Measurements from ENCODE around the gene SVIL.
"Not testable (repeated sequence)": the region's sequence is repeated elsewhere in the genome, so short reads cannot be mapped to it uniquely, and the experiment has no call there.

Gene SVIL

GRCh38 chr10:29590915-29591650 is 43.7 kb downstream of the SVIL start:
- H3K4me1 ChIP-seq (ENCODE audit: control insufficient read depth, insufficient read depth, low read length, unreplicated experiment): peaks cover 51% of the 10 kb centered on the region
- H2AFZ ChIP-seq (ENCODE audit: low read length, unreplicated experiment): no peak overlapping the region
- H3K4me3 ChIP-seq (ENCODE audit: low read depth, low read length): no peak overlapping the region
- H3K36me3 ChIP-seq (ENCODE audit: insufficient read depth, low read length): no peaks in the 10 kb centered on the region
- peaks cover 11% of the 10 kb centered on the region for H3K79me2 ChIP-seq (ENCODE audit: control insufficient read depth, insufficient read depth, low read length, unreplicated experiment)
- peak overlapping the region; percentile 97 for H3K27ac ChIP-seq (ENCODE audit: low read depth, low read length)
- H3K27me3 ChIP-seq (ENCODE audit: insufficient read depth, low read length): no peaks in the 10 kb centered on the region

- H2AFZ ChIP-seq (ENCODE audit: low read length, unreplicated experiment): no peak overlapping the region
- no peaks in the 10 kb centered on the region for H3K27me3 ChIP-seq (ENCODE audit: insufficient read depth, low read length)
- H3K4me3 ChIP-seq (ENCODE audit: low read depth, low read length): peak overlapping the region; percentile 41
- H3K27ac ChIP-seq (ENCODE audit: low read depth, low read length): peak overlapping the region; percentile 97
- peaks cover 55% of the 10 kb centered on the region for H3K4me1 ChIP-seq (ENCODE audit: control insufficient read depth, insufficient read depth, low read length, unreplicated experiment)
- H3K36me3 ChIP-seq (ENCODE audit: insufficient read depth, low read length): no peaks in the 10 kb centered on the region
- peaks cover 21% of the 10 kb centered on the region for H3K79me2 ChIP-seq (ENCODE audit: control insufficient read depth, insufficient read depth, low read length, unreplicated experiment)
Measured at GRCh38 chr10:29588629-29589421, 45.9 kb downstream of the SVIL start.

- not testable (repeated sequence) for H2AFZ ChIP-seq (ENCODE audit: low read length, unreplicated experiment); H3K27me3 ChIP-seq (ENCODE audit: insufficient read depth, low read length); H3K36me3 ChIP-seq (ENCODE audit: insufficient read depth, low read length)
- H3K4me3 ChIP-seq (ENCODE audit: low read depth, low read length): peak overlapping the region; percentile 41
- H3K79me2 ChIP-seq (ENCODE audit: control insufficient read depth, insufficient read depth, low read length, unreplicated experiment): peaks cover 21% of the 10 kb centered on the region
- H3K27ac ChIP-seq (ENCODE audit: low read depth, low read length): peak overlapping the region; percentile 97
- H3K4me1 ChIP-seq (ENCODE audit: control insufficient read depth, insufficient read depth, low read length, unreplicated experiment): peaks cover 59% of the 10 kb centered on the region
Measured at GRCh38 chr10:29587750-29588628, 46.8 kb downstream of the SVIL start.

GRCh38 chr10:29587102-29587749 is 47.5 kb downstream of the SVIL start:
- H2AFZ ChIP-seq (ENCODE audit: low read length, unreplicated experiment); H3K27me3 ChIP-seq (ENCODE audit: insufficient read depth, low read length); H3K36me3 ChIP-seq (ENCODE audit: insufficient read depth, low read length): not testable (repeated sequence)
- peaks cover 58% of the 10 kb centered on the region for H3K4me1 ChIP-seq (ENCODE audit: control insufficient read depth, insufficient read depth, low read length, unreplicated experiment)
- H3K27ac ChIP-seq (ENCODE audit: low read depth, low read length): peak overlapping the region; percentile 86
- H3K4me3 ChIP-seq (ENCODE audit: low read depth, low read length): 0 out of 2 replicates have a peak overlapping the region, but pooled peaks have one; percentile 27
- peaks cover 24% of the 10 kb centered on the region for H3K79me2 ChIP-seq (ENCODE audit: control insufficient read depth, insufficient read depth, low read length, unreplicated experiment)

- H3K36me3 ChIP-seq (ENCODE audit: insufficient read depth, low read length): no peaks in the 10 kb centered on the region
- peaks cover 31% of the 10 kb centered on the region for H3K79me2 ChIP-seq (ENCODE audit: control insufficient read depth, insufficient read depth, low read length, unreplicated experiment)
- peak overlapping the region; percentile 86 for H3K27ac ChIP-seq (ENCODE audit: low read depth, low read length)
- H3K4me3 ChIP-seq (ENCODE audit: low read depth, low read length): no peak overlapping the region
- peaks cover 61% of the 10 kb centered on the region for H3K4me1 ChIP-seq (ENCODE audit: control insufficient read depth, insufficient read depth, low read length, unreplicated experiment)
- H3K27me3 ChIP-seq (ENCODE audit: insufficient read depth, low read length): no peaks in the 10 kb centered on the region
- H2AFZ ChIP-seq (ENCODE audit: low read length, unreplicated experiment): no peak overlapping the region
Measured at GRCh38 chr10:29586509-29586908, 48.3 kb downstream of the SVIL start.

- Histone ChIP-seq H3K79me2 (ENCODE audit: control insufficient read depth, insufficient read depth, low read length, unreplicated experiment) (peaks cover 31% of the 10 kb centered on the region), H2AFZ (ENCODE audit: low read length, unreplicated experiment) (no peak overlapping the region), H3K4me1 (ENCODE audit: control insufficient read depth, insufficient read depth, low read length, unreplicated experiment) (peaks cover 56% of the 10 kb centered on the region), H3K36me3 (ENCODE audit: insufficient read depth, low read length) (no peaks in the 10 kb centered on the region), H3K4me3 (ENCODE audit: low read depth, low read length) (no peak overlapping the region), H3K27me3 (ENCODE audit: insufficient read depth, low read length) (no peaks in the 10 kb centered on the region), H3K27ac (ENCODE audit: low read depth, low read length) (no peak overlapping the region)
Measured at GRCh38 chr10:29585488-29585976, 49.2 kb downstream of the SVIL start.

GRCh38 chr10:29584436-29584835 is 50.3 kb downstream of the SVIL start:
- Histone ChIP-seq H3K79me2 (ENCODE audit: control insufficient read depth, insufficient read depth, low read length, unreplicated experiment) (peaks cover 29% of the 10 kb centered on the region), H3K4me1 (ENCODE audit: control insufficient read depth, insufficient read depth, low read length, unreplicated experiment) (peaks cover 46% of the 10 kb centered on the region), H3K4me3 (ENCODE audit: low read depth, low read length) (no peak overlapping the region), H3K36me3 (ENCODE audit: insufficient read depth, low read length) (no peaks in the 10 kb centered on the region), H3K27ac (ENCODE audit: low read depth, low read length) (peak overlapping the region; percentile 99; the same call in 1 of the 2 replicates), H2AFZ (ENCODE audit: low read length, unreplicated experiment) (no peak overlapping the region), H3K27me3 (ENCODE audit: insufficient read depth, low read length) (no peaks in the 10 kb centered on the region)

- no peak overlapping the region for H2AFZ ChIP-seq (ENCODE audit: low read length, unreplicated experiment)
- peak overlapping the region; percentile 99 for H3K27ac ChIP-seq (ENCODE audit: low read depth, low read length)
- no peaks in the 10 kb centered on the region for H3K27me3 ChIP-seq (ENCODE audit: insufficient read depth, low read length)
- H3K79me2 ChIP-seq (ENCODE audit: control insufficient read depth, insufficient read depth, low read length, unreplicated experiment): peaks cover 25% of the 10 kb centered on the region
- H3K4me1 ChIP-seq (ENCODE audit: control insufficient read depth, insufficient read depth, low read length, unreplicated experiment): peaks cover 39% of the 10 kb centered on the region
- 0 out of 2 replicates have a peak, but pooled peaks cover 2% of the 10 kb centered on the region for H3K36me3 ChIP-seq (ENCODE audit: insufficient read depth, low read length)
- no peak overlapping the region; the same call in 1 of the 2 replicates for H3K4me3 ChIP-seq (ENCODE audit: low read depth, low read length)
Measured at GRCh38 chr10:29583674-29584073, 51.1 kb downstream of the SVIL start.

- H3K4me3 ChIP-seq (ENCODE audit: low read depth, low read length): peak overlapping the region; percentile 4; the same call in 1 of the 2 replicates
- H2AFZ ChIP-seq (ENCODE audit: low read length, unreplicated experiment); H3K36me3 ChIP-seq (ENCODE audit: insufficient read depth, low read length); H3K27me3 ChIP-seq (ENCODE audit: insufficient read depth, low read length): not testable (repeated sequence)
- peaks cover 33% of the 10 kb centered on the region for H3K4me1 ChIP-seq (ENCODE audit: control insufficient read depth, insufficient read depth, low read length, unreplicated experiment)
- H3K27ac ChIP-seq (ENCODE audit: low read depth, low read length): peak overlapping the region; percentile 99
- peaks cover 29% of the 10 kb centered on the region for H3K79me2 ChIP-seq (ENCODE audit: control insufficient read depth, insufficient read depth, low read length, unreplicated experiment)
Measured at GRCh38 chr10:29582769-29583168, 52.0 kb downstream of the SVIL start.

All from ACC112 (cell line).